Stimulated activated CD8-positive, alpha-beta memory T cell treated with anti-CD3 and anti-CD28 coated beads, Interleukin-12 subunit alpha, Interleukin-12 subunit beta, amount 100 ng/mL, for 4 hours (primary cell): Measurements from ENCODE around the gene ACTN2.

Experiments
- DNase-seq: peaks from one replicate; pipeline ENCODE4 v3.0.0-alpha.2; 2020; ENCODE audit warnings: low read depth

ACTN2 gene

GRCh38 chr1:236742421-236743160, 56.3 kb downstream of the ACTN2 start:
- no peak for DNase-seq

- no peak for DNase-seq
These were observed 58.2 kb downstream of the ACTN2 start for GRCh38 chr1:236744533-236744932.

- no peak for DNase-seq
These were observed 60.5 kb downstream of the ACTN2 start for GRCh38 chr1:236746785-236747184.

- DNase-seq: no peak
These were observed 61.1 kb downstream of the ACTN2 start for GRCh38 chr1:236747311-236747985.

- no peak for DNase-seq
These were observed 62.1 kb downstream of the ACTN2 start for GRCh38 chr1:236748268-236748870.

DNA sequence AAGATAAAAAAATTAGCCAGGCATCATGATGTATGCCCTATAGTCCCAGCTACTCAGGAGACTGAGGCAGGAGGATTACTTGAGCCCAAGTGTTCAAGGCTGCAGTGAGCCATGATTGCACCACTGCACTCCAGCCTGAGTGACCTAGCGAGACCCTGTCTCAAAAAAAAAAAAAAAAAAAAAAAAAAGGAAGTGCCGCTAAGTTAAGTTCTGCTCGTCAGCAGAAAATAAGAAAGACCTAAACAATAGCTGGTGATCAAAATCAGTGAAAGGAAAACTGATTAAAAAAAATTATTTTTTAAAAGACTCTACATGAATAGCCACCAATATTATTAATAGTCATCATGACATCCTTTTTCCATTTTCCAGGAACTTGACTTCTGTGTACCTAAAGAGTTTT, 64.6 kb downstream of the ACTN2 start:
- no peak for DNase-seq

DNA sequence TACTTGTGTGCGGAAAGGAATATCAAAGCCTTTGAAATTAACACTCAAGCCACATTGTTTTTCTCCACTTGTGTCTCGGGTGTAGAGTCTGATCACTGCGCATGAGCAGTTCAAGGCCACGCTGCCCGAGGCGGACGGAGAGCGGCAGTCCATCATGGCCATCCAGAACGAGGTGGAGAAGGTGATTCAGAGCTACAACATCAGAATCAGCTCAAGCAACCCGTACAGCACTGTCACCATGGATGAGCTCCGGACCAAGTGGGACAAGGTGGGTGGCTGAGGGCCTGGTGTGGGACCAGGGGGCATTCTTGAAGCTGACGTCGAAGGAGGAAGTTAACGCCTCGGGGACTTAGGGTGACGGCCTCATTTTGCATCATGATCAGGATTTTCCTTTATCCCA, 65.1 kb downstream of the ACTN2 start:
- no peak for DNase-seq

GRCh38 chr1:236751935-236752334, 65.6 kb downstream of the ACTN2 start:
- no peak for DNase-seq

- DNase-seq: no peak
These were observed 67.2 kb downstream of the ACTN2 start for GRCh38 chr1:236753516-236753915.

DNA sequence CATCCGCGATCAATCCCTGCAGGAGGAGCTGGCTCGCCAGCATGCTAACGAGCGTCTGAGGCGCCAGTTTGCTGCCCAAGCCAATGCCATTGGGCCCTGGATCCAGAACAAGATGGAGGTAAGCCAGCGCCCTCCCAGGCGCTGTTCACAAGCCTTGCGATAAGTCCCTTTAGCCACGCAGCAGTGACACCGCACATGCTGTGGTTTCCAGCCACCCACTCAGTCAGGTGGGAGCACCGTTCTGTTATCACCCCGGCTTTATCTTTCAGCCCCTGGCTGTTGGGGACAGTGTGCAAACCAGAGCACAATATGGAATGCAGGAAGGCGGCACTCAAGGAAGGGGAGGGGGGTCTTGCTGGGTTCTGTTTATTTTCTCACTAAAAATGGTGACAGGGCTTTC, 67.7 kb downstream of the ACTN2 start:
- DNase-seq: no peak

DNA sequence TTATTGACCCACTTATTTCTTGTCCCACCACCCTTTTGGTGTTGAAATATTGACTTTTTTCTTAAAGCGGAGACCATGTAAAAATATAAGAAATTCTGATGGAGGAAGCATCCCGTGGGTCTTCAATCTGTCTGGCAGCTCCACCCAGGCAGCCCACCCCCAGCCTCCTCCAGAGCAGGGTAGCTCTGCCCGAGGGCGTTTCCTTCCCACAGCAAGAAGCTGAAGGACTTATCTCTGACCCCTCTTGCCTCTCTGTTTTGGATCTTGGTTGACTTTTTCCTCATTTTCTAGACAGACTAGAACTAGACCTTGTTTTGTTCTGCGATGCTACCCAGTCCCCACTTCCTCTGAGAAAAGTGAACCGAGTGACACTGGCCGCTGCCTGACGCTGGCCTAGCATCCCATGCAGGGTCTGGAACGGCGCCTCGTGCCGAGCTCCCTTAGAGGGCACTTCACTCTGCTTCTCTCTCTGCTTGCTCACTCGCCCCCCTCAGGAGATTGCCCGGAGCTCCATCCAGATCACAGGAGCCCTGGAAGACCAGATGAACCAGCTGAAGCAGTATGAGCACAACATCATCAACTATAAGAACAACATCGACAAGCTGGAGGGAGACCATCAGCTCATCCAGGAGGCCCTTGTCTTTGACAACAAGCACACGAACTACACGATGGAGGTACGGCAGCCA, 68.4 kb downstream of the ACTN2 start:
- no peak for DNase-seq

DNA sequence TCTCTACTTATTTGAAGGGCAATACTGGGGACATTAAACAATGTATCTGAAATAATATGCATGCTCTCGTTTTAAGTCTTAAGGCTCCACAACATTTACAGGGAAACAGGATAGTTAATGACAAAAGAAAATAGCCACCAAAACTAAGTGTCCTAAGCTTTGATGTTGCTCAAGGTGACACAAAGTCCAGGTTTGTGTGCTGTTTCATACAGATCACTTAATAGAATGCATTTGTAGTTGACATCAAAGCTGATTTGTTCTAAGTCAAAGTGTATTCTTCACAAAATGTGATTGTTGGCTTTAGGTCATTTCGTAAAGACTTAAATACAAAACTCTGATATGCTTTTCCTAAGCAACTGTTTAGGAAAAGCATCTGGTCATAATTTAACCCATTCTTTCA, 71.3 kb downstream of the ACTN2 start:
- no peak for DNase-seq

DNA sequence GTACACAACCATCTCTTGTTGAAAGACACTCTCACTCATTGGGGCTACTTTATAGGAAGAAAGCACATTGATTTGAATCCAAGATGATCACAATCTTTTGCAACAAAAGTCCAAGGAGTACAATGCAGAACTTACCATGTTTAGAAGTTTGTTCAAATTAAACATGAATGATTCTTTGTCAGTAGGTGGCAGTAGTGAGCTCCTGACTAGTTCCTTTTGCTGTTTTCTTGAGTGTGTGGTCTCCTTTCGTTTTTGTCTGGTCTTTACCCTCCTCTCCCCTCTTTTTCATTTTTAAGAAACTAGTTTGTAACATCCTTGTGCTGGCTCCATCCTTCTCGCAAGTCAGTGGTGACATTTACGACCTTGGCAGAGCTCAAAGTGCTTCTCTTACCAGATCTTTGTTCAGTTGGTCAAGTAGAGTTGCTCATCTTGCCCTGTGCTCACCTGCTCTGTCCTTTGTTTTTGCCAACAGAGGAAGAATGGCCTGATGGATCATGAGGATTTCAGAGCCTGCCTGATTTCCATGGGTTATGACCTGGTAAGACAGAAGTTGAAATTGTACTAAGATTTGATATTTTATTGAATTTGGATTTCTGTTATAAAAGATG, 73.1 kb downstream of the ACTN2 start:
- no peak for DNase-seq

GRCh38 chr1:236760480-236760879, 74.2 kb downstream of the ACTN2 start:
- DNase-seq: no peak

GRCh38 chr1:236760986-236761385, 74.7 kb downstream of the ACTN2 start:
- DNase-seq: no peak

DNA sequence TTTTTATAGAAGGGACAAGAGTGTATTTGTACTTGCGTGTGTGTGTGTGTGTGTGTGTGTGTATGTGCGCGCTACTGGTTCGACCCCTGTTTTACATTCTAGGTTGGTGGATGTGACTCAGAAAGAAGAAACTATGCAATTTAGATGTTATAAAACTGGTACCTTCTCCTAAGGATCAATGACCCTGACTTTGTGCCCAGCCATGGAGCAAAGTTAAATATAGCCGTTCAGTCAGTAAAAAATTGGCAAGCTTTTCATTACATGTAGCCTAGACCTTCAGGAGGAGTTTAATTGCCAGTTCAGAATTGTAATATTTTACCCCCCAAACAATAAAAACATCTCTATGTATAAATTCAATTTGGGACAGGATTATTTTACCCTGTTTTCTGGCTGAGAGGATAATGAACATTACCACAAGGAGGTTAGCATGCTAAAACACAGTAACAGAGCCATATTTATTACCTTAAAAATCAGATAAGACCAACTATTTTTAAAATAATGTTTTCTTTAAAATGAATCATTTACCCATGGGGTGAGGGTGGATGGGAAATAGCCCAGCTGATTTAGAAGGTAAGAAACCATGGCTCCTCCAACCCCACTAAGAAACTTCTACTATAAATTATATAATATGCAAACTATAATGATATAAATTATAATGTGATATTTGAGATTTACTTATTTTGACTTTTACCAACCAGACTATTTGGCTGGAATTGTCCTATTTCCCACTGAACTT, 75.3 kb downstream of the ACTN2 start:
- no peak for DNase-seq

DNA sequence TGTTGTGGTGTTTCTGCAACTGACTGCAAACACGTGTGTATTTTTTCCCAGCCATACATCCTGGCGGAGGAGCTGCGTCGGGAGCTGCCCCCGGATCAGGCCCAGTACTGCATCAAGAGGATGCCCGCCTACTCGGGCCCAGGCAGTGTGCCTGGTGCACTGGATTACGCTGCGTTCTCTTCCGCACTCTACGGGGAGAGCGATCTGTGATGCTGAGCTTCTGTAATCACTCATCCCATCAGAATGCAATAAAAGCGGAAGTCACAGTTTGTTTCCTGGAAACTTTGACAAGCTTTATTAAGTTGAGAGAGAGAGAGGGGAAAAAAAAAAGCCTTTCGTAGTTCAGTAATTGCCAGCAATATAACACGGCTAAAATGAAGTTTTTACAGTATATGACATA, 76.1 kb downstream of the ACTN2 start:
- no peak for DNase-seq

- DNase-seq: no peak
These were observed 79.5 kb downstream of the ACTN2 start for GRCh38 chr1:236765831-236766230.

- no peak for DNase-seq
These were observed 80.2 kb downstream of the ACTN2 start for GRCh38 chr1:236766506-236766905.

- DNase-seq: no peak
These were observed 81.0 kb downstream of the ACTN2 start for GRCh38 chr1:236767276-236767675.

DNA sequence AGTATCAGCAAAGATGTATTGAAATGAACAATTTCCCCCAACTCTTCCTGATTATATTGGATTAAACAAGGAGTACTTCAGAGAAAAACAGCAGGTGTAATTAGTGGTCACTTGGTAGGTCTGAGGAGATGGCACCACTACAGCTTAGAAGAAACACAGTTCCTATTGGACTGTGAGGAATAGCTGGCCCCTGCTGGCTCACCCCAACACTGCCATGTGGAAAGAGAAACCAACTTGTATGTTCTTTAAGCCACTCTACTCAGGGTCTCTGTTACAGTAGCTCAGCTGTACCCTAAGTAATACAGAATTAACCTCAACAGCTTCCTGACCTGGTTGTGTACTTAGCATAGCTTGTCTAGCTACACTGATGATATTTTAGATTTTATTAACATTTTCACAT, 82.3 kb downstream of the ACTN2 start:
- no peak for DNase-seq

DNA sequence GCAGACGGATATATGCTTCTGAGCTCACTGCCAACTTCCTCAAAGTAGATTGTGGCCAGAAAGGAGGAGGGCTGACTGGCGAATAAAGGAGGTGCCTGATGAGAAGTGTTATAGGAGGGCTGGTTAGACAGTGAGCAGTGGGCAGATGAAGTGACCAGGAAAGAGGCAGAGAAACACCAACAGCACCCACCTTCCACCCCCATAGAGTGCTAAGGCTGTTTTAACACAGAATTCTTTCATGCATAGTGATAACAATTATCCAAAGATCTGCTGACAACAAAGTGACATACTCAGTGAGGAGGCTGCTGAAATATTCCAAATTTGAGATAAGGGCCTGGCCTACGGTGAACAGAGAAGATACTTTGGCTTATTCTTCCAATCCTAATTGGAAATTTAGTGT, 87.6 kb downstream of the ACTN2 start:
- no peak for DNase-seq
